Measurements from ENCODE around the gene CDKAL1.
A peak's percentile ranks its signal among the peaks of the same experiment; 100 is the strongest.
"Not testable (repeated sequence)": the region's sequence is repeated elsewhere in the genome, so short reads cannot be mapped to it uniquely, and the experiment has no call there.

Gene CDKAL1

GRCh38 chr6:20599302-20600051 lies 65.2 kb downstream of the CDKAL1 start:
- DNase-seq: no peak

GRCh38 chr6:20600831-20601230 lies 66.6 kb downstream of the CDKAL1 start:
- DNase-seq: no peak

DNA sequence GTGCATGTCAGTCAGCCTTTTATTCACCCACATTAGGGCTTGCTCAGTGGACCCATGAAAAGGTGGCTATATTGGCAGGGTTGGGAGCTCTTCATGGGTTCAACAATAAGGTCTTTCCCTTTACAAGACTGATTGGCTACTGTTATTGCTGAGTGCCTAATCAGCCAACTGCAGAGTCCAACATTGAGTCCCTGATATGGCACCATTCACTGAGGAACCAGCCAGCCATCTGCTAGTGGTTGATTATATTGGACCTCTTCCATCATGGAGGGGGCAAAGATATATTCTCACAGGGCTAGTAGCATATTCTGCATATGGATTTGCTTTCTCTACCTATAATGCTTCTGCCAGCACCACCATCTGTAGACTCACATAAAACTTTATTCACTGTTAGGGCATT lies 69.9 kb downstream of the CDKAL1 start:
- DNase-seq: no peak

DNA sequence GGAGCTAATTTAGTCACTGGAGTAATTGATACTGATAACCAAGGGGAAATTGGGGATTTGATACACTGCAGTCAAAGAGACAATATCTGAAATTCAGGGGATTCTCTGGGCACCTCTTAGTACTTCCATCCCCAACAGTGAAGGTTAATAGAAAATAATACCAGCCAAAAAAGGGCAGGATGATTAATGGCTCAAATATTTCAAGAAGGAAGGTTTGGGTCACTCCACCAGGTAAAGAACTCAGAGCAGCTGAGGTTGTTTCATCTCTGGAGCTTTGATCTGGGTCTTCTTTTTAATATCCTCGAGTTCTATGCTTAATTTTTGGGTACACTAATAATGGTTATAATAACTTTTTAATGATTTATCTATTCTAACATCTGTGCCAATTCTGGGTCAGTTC lies 70.8 kb downstream of the CDKAL1 start:
- DNase-seq: no peak

DNA sequence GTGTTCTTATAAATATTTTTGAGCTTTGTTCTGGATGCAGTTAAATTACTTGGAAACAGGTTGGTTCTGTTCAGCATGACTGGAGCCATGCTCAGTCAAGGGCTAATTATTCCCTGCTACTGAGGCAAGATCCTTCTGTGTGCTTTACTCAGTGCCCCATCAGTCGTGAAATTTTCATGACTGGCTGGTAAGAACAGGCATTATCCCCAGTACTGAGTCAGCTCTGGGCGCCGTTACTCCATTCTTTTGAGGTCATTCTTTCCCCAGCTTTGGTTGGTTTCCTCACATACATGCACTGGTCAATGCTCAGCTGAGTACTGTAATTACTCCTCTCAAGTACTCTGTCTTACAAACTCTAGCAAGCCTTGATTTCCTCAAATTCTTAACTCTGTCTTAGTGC lies 71.3 kb downstream of the CDKAL1 start:
- DNase-seq: no peak

DNA sequence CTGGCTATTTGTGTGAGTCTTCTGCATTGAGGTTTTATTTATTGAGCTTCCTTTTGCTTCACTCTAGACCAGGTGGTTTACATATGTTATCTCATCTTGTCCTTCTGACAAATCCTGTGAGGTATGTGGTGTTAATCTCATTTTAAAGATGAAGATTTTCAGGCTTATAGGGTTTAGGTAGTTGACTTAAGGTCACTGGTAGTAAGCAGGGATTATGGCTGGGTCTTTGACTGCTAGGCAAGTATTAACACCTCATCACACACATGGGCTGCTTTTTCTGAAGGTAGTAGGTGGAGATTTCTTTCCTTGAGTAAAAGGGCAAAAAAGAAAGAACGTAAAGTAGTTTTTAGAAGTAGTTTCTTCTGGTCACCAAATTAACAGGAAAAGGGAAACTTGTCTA lies 72.6 kb downstream of the CDKAL1 start:
- DNase-seq: no peak

DNA sequence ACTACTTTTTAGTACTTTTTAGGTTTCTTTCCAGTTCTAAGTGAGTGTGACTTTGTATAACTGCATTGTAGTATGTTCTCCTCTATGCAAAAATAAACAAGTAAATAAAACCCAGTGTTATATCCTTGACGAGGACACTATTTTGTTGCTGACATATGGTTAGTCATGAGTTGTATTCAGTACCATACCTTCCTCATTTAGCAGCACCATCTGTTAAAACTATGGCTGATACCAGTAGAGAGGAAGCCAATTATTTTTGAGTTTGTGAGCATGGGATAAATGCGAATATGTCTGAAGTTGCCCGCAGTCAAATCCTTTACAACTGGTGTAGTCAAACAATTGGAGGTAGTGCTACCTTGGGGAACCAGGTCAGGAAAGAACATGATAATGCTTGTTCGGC lies 74.1 kb downstream of the CDKAL1 start:
- no peak for DNase-seq

DNA sequence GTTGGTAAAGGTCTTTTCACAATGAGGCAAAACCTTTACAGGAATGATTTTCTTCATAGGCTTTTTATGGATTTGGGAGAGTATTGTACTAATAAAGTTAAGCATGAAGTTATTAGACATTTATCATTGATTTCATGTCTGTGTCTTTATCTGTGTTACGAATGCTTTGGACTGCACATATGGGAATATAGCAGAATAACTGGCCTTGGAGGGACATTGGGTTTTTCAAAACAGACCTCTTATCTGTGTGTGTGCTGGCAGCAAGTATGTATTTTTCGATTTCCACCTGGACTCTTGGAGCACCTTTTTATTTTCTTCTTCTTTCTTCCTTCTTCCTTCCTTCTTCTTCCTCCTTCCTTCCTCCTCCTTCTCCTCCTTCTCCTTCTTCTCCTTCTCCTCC lies 74.6 kb downstream of the CDKAL1 start:
- no peak for DNase-seq

DNA sequence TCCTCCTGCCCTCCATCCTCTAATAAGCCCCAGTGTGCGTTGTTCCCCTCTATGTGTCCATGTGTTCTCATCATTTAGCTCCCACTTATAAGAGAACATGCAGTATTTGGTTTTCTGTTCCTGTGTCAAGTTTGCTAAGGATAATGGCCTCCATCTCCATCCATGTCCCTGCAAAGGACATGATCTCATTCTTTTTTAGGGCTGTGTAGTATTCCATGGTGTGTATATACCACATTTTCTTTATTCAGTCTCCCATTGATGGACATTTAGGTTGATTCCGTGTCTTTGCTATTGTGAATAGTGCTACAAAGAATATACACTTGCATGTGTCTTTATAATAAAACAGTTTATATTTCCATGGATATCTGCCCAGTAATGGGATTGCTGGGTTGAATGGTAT lies 75.7 kb downstream of the CDKAL1 start:
- DNase-seq: not testable (repeated sequence)

DNA sequence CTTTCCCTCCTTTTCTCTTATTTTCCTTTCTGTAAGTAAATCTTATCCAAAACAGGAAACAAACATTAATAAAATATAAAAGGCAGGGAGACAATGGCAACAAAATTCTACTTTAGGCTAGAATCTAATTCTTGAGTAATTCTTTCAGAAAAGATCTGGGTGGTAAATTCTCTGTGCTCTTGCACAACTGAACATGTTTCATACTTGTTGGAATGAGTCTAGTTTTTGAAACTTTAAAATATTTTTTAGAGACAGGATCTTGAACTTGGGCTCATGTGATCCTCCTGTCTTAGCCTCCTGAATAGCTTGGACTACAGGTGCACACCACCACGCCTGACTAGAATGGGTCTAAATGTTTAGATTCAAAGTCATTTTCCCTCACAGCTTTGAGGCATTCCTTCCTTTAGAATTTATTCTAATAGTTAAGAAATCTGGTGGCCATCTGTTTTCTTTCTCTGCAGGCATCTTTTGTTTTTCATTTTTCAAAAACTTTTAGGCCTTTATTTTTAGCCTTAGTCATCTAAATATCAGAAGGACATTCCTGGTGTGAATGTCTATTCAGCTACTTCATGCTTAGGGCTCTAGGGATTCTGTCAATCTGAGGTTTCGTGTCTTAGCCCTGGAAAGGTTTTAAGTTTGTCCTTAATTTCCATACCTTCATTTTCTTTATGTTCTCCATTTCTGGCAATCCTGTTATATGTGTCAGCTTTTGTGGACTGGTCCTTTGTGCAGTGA lies 76.5 kb downstream of the CDKAL1 start:
- DNase-seq: no peak

- DNase-seq: not testable (repeated sequence)
Observed at GRCh38 chr6:20617537-20617936, 83.3 kb downstream of the CDKAL1 start.

DNA sequence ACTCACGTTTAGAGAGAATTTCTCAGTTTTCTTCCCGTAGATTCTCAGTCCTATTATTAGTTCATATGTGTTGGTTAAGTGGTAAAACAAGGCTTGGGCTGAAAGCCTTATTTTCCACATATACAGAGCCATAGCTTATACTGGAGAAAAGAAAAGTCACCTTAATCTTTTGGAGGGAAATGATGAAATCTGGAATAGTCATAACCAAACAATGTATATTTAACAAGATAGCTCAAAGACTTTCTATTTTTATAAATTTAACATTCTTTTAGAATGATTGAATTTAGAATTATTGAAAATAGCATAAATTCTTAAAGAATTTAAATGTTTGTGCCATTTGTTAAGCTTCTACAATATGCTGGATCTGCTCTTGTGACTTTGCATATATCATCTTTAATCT lies 85.8 kb downstream of the CDKAL1 start:
- DNase-seq: no peak

GRCh38 chr6:20623761-20624160 lies 89.5 kb downstream of the CDKAL1 start:
- DNase-seq: no peak

DNA sequence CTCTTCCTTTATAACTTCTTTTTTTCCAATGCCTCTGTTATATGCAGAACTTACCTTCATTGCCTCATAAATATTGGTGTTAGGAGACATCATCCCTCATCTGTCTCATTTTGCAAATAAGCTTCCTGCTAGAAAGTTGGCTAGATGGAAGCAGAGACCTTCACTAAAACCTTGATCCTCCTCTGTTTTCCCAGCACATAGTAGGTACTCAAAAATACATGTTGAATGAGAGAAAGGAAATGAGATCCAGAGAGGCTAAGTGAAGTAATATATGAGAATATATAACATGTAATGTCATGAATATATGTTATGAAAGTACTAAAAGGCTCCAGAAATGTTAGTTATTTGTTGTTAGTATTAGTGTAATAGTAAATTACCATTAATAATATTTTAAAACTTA lies 91.9 kb downstream of the CDKAL1 start:
- no peak for DNase-seq

DNA sequence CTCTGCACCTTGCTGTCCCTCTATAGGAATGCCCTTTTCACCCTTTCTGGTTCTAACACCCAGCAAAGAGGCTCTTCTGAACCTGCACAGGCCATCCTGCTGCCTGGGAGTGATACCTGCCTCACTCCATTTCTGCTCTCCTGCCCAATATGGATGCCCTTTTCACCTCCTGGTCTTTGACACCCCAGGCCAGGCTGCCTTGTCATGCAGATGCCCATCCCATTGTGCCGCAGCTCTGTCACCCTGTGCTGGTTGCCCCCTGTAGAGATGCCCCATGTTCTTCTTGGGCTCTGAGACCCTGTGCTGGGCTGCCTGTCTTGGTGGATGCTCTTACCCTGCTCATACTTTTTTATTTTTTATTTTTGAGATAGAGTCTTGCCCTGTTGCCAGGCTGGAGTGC lies 95.3 kb downstream of the CDKAL1 start:
- DNase-seq: no peak

DNA sequence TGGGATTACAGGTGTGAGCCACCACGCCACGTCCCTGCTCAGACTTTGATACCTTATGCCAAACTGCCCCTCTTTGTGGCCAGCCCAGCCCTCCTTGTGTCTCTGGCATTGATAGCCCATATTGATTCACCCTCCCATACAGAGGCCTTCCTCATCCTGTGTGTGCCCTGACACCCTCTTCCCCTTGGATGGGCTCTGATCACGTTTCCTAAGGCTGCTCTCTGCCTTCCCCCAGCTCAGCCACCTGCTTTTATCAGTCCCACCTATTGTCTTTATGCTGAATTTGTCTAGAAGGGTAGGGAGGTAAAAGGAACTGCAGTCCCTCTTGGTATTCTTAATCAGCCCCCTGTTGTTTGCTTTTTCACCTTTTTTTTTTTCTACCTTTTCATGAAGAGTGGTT lies 95.9 kb downstream of the CDKAL1 start:
- DNase-seq: peak; percentile 28

DNA sequence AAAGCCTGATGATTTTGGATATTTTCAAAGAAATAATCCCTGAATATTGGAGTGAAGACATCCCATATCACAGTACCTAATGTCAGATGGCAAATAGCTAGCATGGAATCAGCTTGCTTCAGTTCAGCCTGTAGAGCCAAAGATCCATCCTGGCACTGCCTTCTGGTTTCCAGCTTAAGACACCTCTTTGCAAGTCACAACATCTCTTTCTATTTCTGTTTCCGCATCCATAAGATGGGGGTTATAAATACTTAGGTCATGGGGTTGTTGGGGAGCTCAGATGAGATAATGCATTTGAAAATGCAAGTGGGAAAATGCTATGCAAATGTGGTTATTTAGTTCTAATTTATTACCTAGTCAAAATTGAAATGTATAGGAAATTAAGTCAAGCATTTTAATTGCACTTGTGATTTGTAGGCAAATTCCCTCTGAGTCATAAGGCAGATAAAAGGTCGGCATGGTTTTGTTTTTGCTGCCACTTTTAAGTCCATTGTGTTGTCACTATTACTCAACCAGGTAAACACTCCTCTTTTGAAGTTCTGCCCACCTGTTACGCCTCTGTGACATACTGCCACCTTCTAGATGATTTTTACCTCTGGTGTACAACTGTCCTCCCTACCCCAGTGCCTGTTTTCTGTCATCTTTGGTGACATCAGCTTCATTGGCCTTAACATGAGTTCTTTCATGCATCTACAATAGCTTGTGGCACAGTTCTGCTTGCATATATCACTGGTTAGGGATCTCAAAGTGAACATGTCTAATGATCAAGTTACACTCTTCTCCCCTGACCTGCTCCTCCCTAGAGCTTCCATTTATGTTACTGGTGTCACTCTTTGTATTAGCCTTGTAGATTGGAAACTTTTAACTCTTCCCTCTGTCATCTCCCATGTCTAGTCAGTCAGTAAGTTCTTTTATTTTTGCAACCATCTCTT lies 96.6 kb downstream of the CDKAL1 start:
- DNase-seq: peak; percentile 92

GRCh38 chr6:20631549-20631924 lies 97.3 kb downstream of the CDKAL1 start:
- DNase-seq: no peak

DNA sequence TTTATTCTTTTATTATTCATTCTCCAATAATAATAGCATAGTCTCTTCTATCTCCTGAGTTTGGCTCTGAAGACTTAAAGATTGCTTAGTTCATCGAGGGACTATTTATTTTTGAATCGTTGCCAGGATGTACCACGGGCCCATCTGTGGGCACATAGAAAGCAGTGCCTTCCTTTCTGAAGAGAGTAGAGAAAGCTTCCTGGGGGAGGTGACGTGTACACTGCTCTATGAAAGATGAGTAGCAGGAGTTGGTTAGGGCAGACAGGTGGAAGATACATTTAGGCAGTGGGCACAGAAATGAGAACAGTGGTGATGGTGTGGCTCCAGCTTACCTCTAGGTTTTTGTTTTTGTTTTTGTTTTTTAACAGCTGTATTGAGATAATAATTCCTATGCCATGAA lies 98.4 kb downstream of the CDKAL1 start:
- DNase-seq: peak; percentile 56

DNA sequence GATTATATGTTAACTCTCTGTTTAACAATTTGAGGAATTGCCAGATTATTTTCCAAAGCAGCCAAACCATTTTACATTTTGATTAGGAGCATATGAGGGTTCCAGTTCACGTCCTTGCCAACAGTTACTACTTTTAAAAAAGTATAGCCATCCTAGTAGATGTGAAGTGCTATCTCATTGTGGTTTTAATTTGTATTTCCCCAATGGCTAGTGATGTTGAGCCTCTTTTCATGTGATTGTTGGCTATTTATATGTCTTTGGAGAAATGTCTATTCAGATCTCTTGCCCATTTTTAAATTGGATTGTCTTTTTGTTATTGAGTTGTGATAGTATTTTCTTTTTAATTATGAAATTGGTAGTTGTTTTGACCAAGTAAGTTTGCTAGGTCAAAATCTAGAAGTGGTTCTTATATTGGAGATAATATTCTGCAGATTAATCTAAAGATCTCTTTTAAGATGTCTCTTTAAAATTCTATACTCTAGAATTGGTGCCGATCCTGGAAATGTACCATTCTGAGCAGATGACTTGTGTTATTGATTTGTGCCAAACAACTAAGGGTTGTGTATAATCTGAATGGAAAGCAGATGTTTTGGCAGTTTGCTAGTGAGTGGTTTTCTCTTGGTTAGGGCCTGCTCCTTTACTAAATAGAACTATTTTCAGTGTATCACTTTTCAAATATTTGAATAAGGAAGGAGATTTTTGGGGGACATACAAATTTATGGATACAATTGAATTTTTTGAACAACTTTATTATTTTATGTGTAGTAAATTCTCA lies 99.5 kb downstream of the CDKAL1 start:
- DNase-seq: no peak

GRCh38 chr6:20639161-20639560 lies 104.9 kb downstream of the CDKAL1 start:
- DNase-seq: no peak

DNA sequence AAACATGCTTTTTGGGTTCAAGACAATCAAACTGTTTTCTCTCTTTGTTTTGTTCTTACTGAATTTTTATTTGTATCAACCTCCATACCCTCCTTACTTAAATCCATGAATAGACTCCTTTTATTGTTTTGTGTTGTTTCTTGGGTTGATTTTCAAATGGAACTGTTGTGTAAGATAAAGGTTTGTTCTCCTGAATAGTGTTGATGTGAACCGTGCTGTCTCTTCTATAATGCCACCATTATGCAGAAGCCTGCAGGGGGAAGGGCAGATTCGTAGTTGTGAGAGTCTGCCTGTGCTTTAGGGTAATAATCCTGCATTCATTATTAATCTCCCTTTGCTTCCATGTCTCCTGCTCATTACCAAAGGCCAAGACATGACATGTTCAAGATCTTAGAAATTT lies 105.9 kb downstream of the CDKAL1 start:
- peak; percentile 66 for DNase-seq

- no peak for DNase-seq
Observed at GRCh38 chr6:20642441-20642840, 108.2 kb downstream of the CDKAL1 start.

Measured in NCI-H1105 treated with DMSO at 0.1 percent for 48 hours (cell line).